Measurements from ENCODE around the gene HBG1. TPM values are rescaled to one million over a fixed set of nuclear protein-coding genes. Genes with fewer than 3 reads are reported as not detected.

HBG1 gene
- total and polyA plus RNA-seq, 2 donors (not counting 3 experiments of a cell fraction or from before 2014, with no cell fraction given) = 0.72 TPM; not detected in 1

DNA sequence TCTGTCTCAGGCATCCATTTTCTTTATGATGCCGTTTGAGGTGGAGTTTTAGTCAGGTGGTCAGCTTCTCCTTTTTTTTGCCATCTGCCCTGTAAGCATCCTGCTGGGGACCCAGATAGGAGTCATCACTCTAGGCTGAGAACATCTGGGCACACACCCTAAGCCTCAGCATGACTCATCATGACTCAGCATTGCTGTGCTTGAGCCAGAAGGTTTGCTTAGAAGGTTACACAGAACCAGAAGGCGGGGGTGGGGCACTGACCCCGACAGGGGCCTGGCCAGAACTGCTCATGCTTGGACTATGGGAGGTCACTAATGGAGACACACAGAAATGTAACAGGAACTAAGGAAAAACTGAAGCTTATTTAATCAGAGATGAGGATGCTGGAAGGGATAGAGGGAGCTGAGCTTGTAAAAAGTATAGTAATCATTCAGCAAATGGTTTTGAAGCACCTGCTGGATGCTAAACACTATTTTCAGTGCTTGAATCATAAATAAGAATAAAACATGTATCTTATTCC is 31.0 kb upstream of the HBG1 start:
- H3K9ac ChIP-seq (replicated peaks; ENCODE audit: extremely low read depth, insufficient read depth, low read length) = no peak overlapping the region
- no peaks in the 10 kb centered on the region for H3K9me3 ChIP-seq (replicated peaks; ENCODE audit: control insufficient read depth, insufficient read depth, low read length)
- no peaks in the 10 kb centered on the region for H3K36me3 ChIP-seq (ENCODE audit: control insufficient read depth in 2 of 2, extremely low read depth in 1 of 2, insufficient read depth in 2 of 2, low read length in 2 of 2)
- peak overlapping the region; percentile 5 for H3K27ac ChIP-seq (ENCODE audit: insufficient read depth, low read depth, low read length)
- peaks cover 11% of the 10 kb centered on the region for H3K4me1 ChIP-seq (ENCODE audit: control insufficient read depth, extremely low read depth, insufficient read depth, low read length)
- ChIA-PET POLR2A (no interaction called here), CTCF (interaction anchor here (0.6 to 1.6 kb wide), 6 partner anchors 10 to 1093 kb away, joined by 3 to 12 read pairs (median 4); no protein-coding TSS in a partner anchor)
- no TSS peak for BruUV-seq (replicated peaks)
- H3K27me3 ChIP-seq (ENCODE audit: control insufficient read depth in 2 of 2, insufficient read depth in 2 of 2, low read length in 2 of 2) = no peaks in the 10 kb centered on the region
- DNase-seq (ENCODE audit: low read depth, low spot score) (peak; percentile 96), FAIRE-seq (peak; percentile 99)
- H3K4me2 ChIP-seq (ENCODE audit: insufficient read depth, low read length) = no peak overlapping the region
- no peak overlapping the region for H2AFZ ChIP-seq (ENCODE audit: low read depth, low read length)
- intact Hi-C loops (cut with micrococcal nuclease) = loop anchor here (1.0 kb wide), 1 partner anchor 87 kb away; no protein-coding TSS in a partner anchor
- H3K9me1 ChIP-seq (replicated peaks; ENCODE audit: control insufficient read depth, extremely low read depth, insufficient read depth, low read length) = no peaks in the 10 kb centered on the region
- no peaks in the 10 kb centered on the region for H3K79me2 ChIP-seq (ENCODE audit: control insufficient read depth, insufficient read depth, low read length)
- dilution Hi-C loops (cut with MboI; ENCODE audit: extremely low pct_ligation_motif_present, low sequenced_read_pairs) = no loop called here
- H4K20me1 ChIP-seq (replicated peaks; ENCODE audit: control insufficient read depth, extremely low read depth, insufficient read depth, low read length) = no peaks in the 10 kb centered on the region
- TF ChIP-seq JUN (IDR thresholded peaks at IDR 0.05; ENCODE audit: borderline replicate concordance, insufficient read depth, insufficient read length, low read depth) (peak; percentile 99), MYC (IDR thresholded peaks at IDR 0.05; ENCODE audit: low read depth, low read length) (no peak), GATA2 (IDR thresholded peaks at IDR 0.05; ENCODE audit: insufficient read depth, insufficient read length, low read depth, low read length) (peak; percentile 46), EZH2 (IDR thresholded peaks at IDR 0.05; ENCODE audit: borderline replicate concordance, low read depth, low read length, severe bottlenecking) (no peak), FOS (IDR thresholded peaks at IDR 0.05; ENCODE audit: borderline replicate concordance, insufficient read depth, low read length) (peak; percentile 100), POLR2AphosphoS5 (IDR thresholded peaks at IDR 0.05; ENCODE audit: insufficient read depth, low read depth, low read length) (peak; percentile 86), POLR2A (IDR thresholded peaks at IDR 0.05; ENCODE audit: low read depth, low read length) (no peak)
- TF ChIP-seq, protein P1, sequence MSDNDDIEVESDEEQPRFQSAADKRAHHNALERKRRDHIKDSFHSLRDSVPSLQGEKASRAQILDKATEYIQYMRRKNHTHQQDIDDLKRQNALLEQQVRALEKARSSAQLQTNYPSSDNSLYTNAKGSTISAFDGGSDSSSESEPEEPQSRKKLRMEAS (IDR thresholded peaks at IDR 0.05; ENCODE audit: insufficient read depth, insufficient read length) = no peak
- TF ChIP-seq, protein P2, sequence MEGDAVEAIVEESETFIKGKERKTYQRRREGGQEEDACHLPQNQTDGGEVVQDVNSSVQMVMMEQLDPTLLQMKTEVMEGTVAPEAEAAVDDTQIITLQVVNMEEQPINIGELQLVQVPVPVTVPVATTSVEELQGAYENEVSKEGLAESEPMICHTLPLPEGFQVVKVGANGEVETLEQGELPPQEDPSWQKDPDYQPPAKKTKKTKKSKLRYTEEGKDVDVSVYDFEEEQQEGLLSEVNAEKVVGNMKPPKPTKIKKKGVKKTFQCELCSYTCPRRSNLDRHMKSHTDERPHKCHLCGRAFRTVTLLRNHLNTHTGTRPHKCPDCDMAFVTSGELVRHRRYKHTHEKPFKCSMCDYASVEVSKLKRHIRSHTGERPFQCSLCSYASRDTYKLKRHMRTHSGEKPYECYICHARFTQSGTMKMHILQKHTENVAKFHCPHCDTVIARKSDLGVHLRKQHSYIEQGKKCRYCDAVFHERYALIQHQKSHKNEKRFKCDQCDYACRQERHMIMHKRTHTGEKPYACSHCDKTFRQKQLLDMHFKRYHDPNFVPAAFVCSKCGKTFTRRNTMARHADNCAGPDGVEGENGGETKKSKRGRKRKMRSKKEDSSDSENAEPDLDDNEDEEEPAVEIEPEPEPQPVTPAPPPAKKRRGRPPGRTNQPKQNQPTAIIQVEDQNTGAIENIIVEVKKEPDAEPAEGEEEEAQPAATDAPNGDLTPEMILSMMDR (IDR thresholded peaks at IDR 0.05; ENCODE audit: extremely low read depth in 1 of 2, insufficient read depth in 1 of 2, low read depth in 1 of 2, low read length in 2 of 2) = no peak
- no peak overlapping the region for H3K4me3 ChIP-seq (replicated peaks in 1 of 3; ENCODE audit: insufficient read depth in 1 of 3, low read depth in 1 of 3, low read length in 3 of 3)

Measured in endothelial cell of umbilical vein (primary cell).